NCI-H187 (cell line): ENCODE measurements around the gene ANKRD37.
"Not testable (repeated sequence)": the region's sequence is repeated elsewhere in the genome, so short reads cannot be mapped to it uniquely, and the experiment has no call there.

Experiments used
- DNase-seq, 2 experiments: peaks; one replicate each; lab custom pipeline; 2025; lab: John Stamatoyannopoulos, UW

ANKRD37 gene

GRCh38 chr4:185396724-185397385, at the start of gene ANKRD37:
Gene ANKRD37, plus strand, starts transcription at chr4:185396841. Its CDS starts 83 bp downstream, at chr4:185396924.
- DNase-seq = no peak

GRCh38 chr4:185346975-185347601, 49.6 kb upstream of the ANKRD37 start:
- DNase-seq = no peak

- no peak for DNase-seq
Observed at GRCh38 chr4:185351691-185352090, 45.0 kb upstream of the ANKRD37 start.

- DNase-seq = no peak
Observed at GRCh38 chr4:185352202-185352601, 44.4 kb upstream of the ANKRD37 start.

DNA sequence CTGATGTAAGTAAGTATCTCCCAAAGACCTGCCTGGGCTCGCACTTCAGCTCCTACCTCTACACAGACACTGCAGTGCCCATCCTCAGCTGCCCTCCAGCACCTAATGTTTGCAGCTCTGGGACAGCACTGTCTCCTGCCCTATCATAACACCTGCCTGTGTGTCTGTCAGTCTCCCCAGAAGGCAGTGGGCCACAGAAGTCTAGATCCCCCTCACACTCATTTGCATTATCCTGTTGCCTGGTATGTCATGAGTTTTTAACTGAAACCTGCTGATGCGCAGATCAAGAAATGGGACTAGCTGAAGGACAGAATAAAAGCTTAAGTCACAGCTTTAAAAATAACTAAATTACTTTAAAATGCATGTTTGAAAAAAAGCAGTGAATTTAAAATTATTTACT, 43.9 kb upstream of the ANKRD37 start:
- no peak for DNase-seq

DNA sequence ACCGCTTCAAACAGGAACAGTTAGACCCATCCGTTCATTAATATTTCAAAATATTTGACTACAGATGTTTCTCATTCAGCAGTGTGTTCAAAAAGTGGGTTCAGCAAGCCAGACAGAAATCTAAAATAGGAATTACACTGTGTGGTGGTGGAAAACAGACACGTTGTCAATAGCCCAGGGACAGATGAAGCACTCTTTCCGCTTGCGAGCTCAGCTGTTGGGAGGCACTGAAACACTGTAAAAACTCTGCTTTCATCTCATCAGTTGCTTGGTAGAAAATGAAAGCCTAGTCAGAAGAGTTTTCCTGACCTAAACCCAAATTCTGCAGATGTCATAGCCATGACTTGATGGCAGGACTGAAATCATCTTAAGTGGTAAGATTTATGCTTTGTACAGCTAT, 39.4 kb upstream of the ANKRD37 start:
- DNase-seq = no peak

DNA sequence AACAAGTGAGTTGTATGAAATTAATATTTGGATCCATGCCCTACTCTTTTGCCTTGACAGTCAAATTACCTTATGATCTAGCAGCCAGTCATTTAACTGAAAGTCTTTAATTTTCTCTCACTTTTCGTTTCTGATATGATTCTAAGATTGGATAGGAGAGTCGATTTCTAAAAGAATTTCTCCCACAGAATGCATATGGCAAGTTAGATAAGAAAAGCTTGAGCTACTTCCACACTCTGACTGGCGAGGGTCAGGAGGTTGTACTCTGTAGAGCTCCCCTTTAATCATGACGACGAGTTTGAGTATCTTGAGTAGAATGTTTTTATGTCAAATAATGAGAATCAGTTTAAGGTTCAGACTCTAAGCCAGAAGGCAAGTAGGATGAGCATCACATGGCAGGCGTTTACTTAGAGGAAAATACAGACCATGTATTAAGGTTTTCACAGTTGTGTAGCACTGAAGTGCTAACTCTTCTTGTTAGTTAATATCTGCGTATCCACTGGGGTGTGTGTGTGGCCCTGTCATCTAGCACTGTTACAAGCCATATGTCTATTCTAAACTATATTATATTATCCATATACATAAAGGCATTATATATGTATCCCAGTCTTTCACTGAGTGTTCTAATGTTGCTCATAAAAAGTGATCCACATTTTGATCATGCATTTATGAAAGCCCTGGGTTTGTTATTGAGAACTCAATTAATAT, 38.8 kb upstream of the ANKRD37 start:
- no peak for DNase-seq

GRCh38 chr4:185358514-185358913, 38.1 kb upstream of the ANKRD37 start:
- DNase-seq = no peak

DNA sequence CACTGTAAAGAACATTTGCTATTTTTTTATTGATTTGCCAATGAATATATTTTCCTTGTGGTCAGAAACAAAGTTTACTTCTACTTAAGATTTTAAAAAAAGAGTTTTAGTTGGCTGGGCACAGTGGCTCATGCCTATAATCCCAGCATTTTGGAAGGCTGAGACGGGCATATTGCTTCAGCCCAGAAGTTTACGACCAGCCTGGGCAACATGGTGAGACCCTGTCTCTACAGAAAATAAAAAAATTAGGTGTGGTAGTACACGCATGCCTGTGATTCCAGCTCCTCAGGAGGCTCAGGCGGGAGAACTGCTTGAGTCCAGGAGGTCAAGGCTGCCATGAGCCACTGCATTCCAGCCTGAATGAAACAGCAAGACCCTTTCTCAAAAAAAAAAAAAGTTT, 37.7 kb upstream of the ANKRD37 start:
- no peak for DNase-seq

GRCh38 chr4:185359767-185360446, 36.7 kb upstream of the ANKRD37 start:
- no peak for DNase-seq

- no peak for DNase-seq
Observed at GRCh38 chr4:185361872-185362271, 34.8 kb upstream of the ANKRD37 start.

GRCh38 chr4:185362570-185362969, 34.1 kb upstream of the ANKRD37 start:
- not testable (repeated sequence) for DNase-seq

DNA sequence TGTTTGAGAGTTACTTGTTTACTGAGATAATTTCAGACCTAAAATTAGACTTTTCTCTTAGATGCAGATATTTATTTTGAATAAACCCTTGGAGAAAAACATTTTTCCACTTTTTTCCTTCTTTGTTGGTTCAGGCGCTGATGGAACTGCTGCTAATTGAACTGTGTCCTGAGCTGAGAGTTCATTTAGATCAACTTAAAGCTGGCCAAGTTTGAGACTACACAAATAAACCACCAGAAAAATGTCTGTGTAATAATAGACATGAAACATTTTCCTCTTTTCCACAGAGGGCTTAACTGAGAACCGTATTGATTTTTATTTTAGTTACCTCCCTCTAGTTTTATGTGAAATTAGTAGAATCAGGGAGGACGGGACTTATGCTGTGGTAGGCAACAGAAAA, 33.4 kb upstream of the ANKRD37 start:
- no peak for DNase-seq

DNA sequence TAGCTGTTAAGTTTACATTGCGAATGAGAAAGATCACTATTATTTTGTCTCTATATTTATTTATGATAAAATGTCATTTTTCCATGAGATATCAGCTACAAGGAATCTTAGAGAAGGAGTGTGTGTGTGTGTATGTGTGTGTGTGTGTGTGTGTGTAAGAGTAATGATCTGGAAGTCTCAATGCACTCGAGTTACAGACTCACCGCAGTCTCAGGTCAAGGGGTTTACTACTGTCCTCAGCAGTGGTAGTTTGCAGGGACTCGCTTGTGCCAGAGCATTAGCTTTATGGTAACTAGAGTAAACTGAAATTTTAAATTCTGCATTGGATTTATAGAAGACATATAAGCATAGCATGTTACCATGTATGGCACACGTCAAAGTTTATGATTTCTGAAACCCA, 31.8 kb upstream of the ANKRD37 start:
- no peak for DNase-seq

DNA sequence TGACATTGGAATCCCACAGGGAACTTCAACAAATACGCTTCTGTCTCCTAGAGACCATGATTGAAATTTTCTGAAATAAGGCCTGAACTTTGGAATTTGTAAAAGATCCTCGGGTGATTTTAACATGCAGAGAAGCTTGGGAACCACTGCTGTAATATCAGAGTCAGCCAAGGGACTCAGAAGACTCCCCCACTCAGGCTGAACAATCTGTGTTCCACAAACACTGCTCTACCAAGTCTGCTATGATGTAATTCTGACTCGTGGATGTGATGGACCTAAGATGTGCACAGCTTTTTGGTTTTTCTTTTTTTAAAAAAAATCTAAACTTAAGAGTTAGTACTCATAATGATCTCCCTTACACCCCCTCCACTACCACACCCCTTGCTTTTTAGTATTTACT, 26.9 kb upstream of the ANKRD37 start:
- no peak for DNase-seq

- no peak for DNase-seq
Observed at GRCh38 chr4:185370268-185370949, 26.2 kb upstream of the ANKRD37 start.

GRCh38 chr4:185371702-185372101, 24.9 kb upstream of the ANKRD37 start:
- no peak for DNase-seq

- DNase-seq = no peak
Observed at GRCh38 chr4:185374027-185374426, 22.6 kb upstream of the ANKRD37 start.

DNA sequence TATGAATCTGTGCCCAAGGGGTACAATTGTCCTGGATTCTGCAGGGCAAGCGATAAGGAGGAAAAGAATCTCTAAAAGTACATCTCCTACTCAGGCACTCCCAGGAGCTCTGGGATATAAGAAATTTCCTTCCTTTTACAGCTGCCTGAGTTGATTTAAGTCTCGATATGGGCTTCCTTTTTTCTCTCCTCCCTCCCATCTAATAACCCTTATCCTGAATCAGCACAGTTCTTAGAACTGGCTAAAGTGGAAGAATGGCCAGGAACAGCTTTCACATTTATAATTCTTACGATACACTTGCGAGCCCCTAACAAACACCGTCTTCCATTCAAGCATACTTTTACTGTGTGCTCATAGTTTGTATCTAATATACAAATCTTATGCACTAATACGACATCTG, 22.1 kb upstream of the ANKRD37 start:
- no peak for DNase-seq

DNA sequence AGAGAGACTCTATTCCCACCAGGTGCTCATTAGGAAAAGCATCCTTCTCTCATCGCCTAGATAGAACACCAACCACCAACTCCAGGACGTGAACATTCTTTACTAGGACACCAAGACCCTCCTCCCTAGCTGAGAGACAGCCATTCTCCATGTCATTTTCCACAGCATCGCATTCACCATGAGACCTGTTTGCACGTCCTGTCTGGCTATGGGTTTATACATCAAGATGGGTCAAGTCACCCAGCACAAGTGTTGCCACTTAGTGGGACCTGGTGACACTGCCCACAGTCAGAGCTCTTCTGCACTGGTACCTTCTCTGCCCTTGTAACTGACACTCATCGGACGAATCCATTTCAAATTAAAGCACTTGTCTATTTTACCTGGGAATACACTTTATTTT, 18.4 kb upstream of the ANKRD37 start:
- no peak for DNase-seq

DNA sequence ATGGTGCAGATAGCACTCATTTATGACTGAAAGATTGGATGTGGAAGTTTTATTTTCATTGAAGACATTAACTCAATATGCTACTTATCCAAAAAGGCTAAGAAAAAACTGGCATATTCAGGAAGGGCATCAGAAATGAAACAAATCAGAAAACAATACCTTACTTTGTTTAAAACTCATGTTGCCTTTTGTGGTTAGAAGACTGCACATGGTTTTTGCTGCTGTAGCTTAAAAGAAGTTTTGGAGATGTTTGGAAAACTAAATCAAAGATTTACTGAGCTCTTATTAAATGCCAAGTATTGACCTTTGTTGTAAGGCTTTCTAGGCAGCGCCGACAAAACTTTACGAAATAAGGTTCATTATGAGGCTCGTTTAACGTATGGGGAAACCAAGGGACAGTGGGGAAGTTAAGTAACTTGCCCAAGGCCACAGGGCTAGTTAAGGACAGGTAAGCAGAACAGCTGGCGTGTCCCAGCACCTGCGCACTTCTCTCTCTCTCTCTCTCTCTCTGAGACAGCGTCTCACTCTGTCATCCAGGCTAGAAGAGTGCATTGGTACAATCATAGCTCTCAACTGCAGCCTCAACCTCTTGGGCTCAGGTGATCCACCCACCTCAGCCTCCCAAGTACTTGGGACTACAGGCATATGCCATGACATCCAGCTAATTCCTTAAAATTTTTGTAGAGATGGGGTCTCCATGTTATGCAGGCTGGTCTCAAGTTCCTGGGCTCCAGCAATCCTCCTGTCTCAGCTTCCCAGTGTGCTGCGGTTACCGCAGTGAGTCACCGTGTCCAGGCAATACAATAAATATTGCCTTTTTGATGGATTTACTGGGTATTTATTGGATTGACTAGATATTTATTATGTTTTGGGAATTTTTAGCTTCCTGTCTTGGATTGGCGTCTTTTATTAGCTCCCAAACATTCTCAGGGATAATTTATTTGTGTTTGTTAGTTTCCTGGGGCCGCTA, 17.0 kb upstream of the ANKRD37 start:
- no peak for DNase-seq
